ENCODE measurements around the gene SRPRB. TPM values are rescaled to one million over a fixed set of nuclear protein-coding genes. Genes with fewer than 3 reads are reported as not detected.

Gene SRPRB
- total RNA-seq, 1 donor from 2014 or later = 42.8 TPM

DNA sequence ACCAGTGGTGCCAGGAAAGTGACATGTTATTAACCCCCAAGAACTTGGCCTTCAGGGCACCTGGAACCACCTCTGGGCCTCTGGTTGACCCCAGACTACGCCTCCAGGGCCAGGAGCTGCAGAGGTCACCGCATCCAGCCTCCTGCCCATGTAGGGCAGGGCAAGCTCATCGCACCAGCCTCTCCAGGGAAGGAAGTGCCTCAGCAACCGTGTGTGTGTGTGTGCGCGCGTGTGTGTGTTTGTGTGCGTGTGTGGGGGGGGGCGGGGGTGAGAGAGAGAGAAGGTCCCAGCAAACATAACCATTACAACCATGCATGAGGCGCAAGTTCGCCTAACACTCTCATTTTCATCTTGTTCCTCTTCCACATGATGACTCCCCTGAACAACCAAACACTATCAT is 58.3 kb downstream of the SRPRB start:
- DNase-seq (ENCODE audit: low spot score in 2 of 2) (no peak), FAIRE-seq (no peak)

DNA sequence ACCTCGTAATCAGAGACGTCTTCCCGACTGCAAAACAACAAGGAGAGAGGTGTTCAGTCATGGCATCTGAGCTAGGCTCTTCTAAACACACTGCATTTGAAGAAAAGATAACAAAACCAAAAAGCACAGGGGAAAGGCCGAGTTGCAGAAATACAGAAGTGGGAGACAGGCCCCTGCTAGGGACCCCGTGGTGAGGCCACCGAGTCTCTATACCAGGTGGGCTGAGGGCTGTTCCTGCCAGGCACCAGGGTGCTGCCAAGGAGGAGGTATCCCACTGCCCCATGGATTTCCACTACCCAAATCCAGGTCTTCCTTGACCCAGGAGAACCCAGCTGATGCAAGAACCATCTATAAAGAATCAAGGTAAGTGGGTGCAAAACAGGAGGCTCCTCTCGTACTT is 59.0 kb downstream of the SRPRB start:
- DNase-seq (ENCODE audit: low spot score in 2 of 2) (no peak), FAIRE-seq (no peak)

DNA sequence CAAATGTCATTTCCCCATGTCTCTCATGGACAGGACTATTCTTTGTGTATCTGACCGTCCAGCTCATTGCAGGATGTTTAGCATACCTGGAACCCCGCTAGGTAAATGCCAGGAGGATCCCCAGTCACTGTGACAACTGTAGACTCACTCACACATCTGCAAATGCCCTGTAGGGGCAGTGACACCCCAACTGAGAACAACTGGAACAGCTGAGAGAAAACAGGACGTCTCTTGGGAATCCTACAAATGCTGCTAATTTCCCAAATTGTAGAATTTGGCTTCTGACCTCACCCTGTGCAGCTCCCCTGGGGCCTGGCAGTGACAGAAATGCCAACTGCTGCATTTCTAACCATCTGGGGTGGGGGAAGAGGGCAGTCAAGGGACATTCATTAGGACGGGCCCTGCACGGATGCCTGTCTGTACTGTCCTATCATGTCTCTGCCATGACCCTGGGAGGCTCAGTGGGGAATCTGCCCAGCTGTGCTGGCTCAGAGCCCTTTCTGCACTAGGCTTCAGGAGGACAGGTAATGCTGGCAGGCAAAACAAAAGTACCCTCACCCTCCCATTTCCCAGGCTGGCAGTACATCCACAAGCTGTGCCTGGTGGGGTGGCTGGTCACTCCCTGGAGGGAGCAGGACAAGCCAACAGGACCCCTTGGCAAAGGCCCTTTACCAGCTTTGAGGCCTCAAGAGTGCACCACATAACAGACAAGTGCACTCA is 59.7 kb downstream of the SRPRB start:
- DNase-seq (ENCODE audit: low spot score in 2 of 2) (no peak), FAIRE-seq (no peak)

- FAIRE-seq (no peak), DNase-seq (ENCODE audit: low spot score in 2 of 2) (no peak)
Measured at GRCh38 chr3:133866141-133866540, 60.5 kb downstream of the SRPRB start.

DNA sequence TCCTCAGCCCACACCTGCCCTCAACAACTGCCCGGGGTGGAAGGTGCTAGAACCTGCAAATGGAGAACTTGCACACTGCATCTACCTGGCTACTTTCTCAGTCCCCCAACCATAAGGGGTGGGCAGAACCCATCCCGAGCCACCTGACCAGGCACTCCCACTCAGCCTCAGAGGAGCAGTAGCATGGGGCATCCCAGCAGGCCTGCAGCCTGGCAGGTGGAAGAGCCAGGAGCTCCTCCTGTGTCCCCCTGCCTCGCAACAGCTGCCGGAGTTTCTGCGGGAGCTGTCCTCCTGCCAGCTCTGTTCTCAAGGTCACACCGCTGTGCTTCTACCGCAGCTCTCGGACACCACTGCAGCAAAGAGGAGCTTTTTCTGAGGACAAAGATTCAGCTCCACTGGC is 62.6 kb downstream of the SRPRB start:
- FAIRE-seq (no peak), DNase-seq (ENCODE audit: low spot score in 2 of 2) (no peak)

DNA sequence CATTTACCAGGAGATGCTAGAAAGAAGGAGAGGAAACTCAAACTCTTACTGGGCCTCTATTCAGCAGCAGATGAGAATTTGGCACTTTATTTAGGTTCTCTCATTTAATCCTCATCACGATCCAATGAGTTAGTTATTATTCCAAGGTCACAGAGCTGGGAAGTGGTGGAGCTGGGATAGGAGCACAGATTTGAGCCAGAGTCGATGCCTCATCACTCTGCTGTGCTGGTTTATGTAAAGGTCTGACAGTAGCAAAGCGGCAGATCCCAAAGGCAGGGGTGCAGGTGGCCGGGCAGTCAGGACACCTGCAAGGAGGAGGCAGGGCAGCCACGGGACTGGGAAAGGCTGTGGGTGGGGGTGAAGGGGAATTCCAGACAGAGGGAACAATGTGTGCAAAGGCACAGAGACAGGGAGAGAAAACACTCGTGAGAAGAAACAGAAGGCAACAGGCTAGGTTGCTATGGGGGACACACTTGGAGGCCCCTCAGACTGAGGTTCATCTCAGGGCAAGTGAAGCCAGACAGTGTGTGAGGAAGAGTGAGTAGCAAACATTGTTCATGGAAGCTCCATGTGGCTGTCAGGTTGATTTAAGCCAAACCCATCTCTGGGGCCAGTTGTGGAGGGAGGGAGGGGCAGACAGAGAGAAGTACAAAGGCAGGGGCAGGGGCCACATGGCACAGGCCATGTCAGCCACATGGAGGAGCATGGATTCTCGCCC is 63.3 kb downstream of the SRPRB start:
- no peak for FAIRE-seq
- no peak for DNase-seq (ENCODE audit: low spot score in 2 of 2)

DNA sequence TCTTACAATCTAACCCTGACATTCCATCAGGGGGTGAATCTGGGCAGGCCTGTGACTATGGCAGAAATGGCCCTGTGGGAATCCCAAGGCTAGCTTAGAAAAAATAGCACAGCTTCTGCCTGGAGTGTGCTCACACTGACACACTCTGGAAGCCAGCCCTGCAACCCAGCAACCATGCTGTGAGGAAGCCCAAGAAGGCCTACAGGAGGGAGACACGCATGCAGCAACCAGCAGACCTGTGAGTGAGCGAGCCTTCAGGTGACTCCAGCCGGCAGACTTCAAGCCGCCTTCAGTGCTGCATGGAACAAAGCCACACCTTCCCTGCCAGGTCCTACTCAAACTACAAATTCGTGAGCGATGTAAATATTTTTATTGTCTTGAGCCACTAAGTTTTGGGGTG is 64.0 kb downstream of the SRPRB start:
- no peak for DNase-seq (ENCODE audit: low spot score in 2 of 2)
- no peak for FAIRE-seq

- FAIRE-seq (no peak), DNase-seq (ENCODE audit: low spot score in 2 of 2) (no peak)
Measured at GRCh38 chr3:133870822-133871221, 65.2 kb downstream of the SRPRB start.

Other genes with a start within 250 kb of the SRPRB start
- gene CDV3, start 232.1 kb upstream of the SRPRB start, total RNA-seq = 117 TPM
- 47.3 TPM for gene TOPBP1, start 143.9 kb upstream of the SRPRB start, total RNA-seq
- gene TF, start 59.4 kb upstream of the SRPRB start, total RNA-seq = 4.1 TPM
- 43.2 TPM for gene RAB6B, start 90.1 kb downstream of the SRPRB start, total RNA-seq
- under 0.01 TPM for gene SLCO2A1, start 224.1 kb downstream of the SRPRB start, total RNA-seq